Spleen (tissue), 11 donors: ENCODE results near the gene PDE8B. TPM values are rescaled to one million over a fixed set of nuclear protein-coding genes. Genes with fewer than 3 reads are reported as not detected.
"Not testable (repeated sequence)": the region's sequence is repeated elsewhere in the genome, so short reads cannot be mapped to it uniquely, and the experiment has no call there.

Source experiments
- DNase-seq: peaks from one replicate; pipeline ENCODE4 v3.0.0-alpha.2; 2020
- H3K27ac ChIP-seq, 8 donors: fragments of 200-600 bp; sonication (generic) in 7 of 8; 1 replicate in 4 of 8; 2 replicates in 4 of 8; pipeline versions ENCODE4 v1.5.0 to v1.8.0; 2016 to 2021; ENCODE audit warnings: inconsistent platforms in 4 of 8, mild to moderate bottlenecking in 4 of 8, moderate library complexity in 1 of 8
- H3K27me3 ChIP-seq, 7 donors: fragments of 200-600 bp; sonication (generic) in 6 of 7; replicated peaks in 1 of 7; 1 replicate in 4 of 7; 2 replicates in 3 of 7; pipeline versions ENCODE4 v1.5.0 to v1.8.0; 2016 to 2021; ENCODE audit warnings: inconsistent platforms in 3 of 7, mild to moderate bottlenecking in 1 of 7
- H3K36me3 ChIP-seq, 6 donors: fragments of 200-600 bp; sonication (generic) in 5 of 6; 1 replicate in 4 of 6; 2 replicates in 2 of 6; pipeline versions ENCODE4 v1.5.0 to v1.8.0; 2016 to 2021; ENCODE audit warnings: inconsistent platforms in 2 of 6
- H3K4me1 ChIP-seq, 6 donors: fragments of 200-600 bp; sonication (generic) in 5 of 6; 1 replicate in 3 of 6; 2 replicates in 3 of 6; pipeline versions ENCODE4 v1.5.0 to v1.8.0; 2016 to 2021; ENCODE audit warnings: inconsistent platforms in 3 of 6
- H3K4me3 ChIP-seq, 8 donors: fragments of 200-600 bp; sonication (generic) in 7 of 8; 1 replicate in 4 of 8; 2 replicates in 4 of 8; pipeline versions ENCODE4 v1.5.0 to v1.8.0; 2016 to 2021; ENCODE audit warnings: inconsistent platforms in 4 of 8, mild to moderate bottlenecking in 4 of 8, moderate library complexity in 2 of 8
- H3K9me3 ChIP-seq, 8 donors: fragments of 200-600 bp; sonication (generic) in 7 of 8; 1 replicate in 4 of 8; 2 replicates in 4 of 8; pipeline versions ENCODE4 v1.5.0 to v1.8.0; 2016 to 2021; ENCODE audit warnings: inconsistent platforms in 4 of 8
- POLR2A ChIP-seq, 3 donors: fragments of 450-650 bp; IDR thresholded peaks; one replicate each; pipeline ENCODE4 v1.5.1; 2017; ENCODE audit warnings: antibody characterized with exemption in 3 of 3, mild to moderate bottlenecking in 1 of 3
- POLR2AphosphoS5 ChIP-seq, 3 donors: sonication (generic); formaldehyde crosslinking; IDR thresholded peaks; one replicate each; pipeline ENCODE4 v1.5.1; 2017; ENCODE audit warnings: antibody characterized with exemption in 3 of 3
- WGBS, 5 donors: extraction: QIAGEN DNeasy Blood & Tissue Kit in 3 of 5; methylation state at CpG; one replicate each; pipeline versions ENCODE4 v1.1.5 to v1.1.7; 2013 to 2018; 5-methylcytosine and 5-hydroxymethylcytosine counted together
- intact Hi-C: fragments of 100-400 bp; cut with DNase I; formaldehyde crosslinking; loops from one replicate; pipeline ENCODE4 v1.15.0; 2023; ENCODE audit warnings: low total_unique reads
- polyA plus RNA-seq, 3 donors: library from polyadenylated mRNA; stranded (reverse); fragments of 200-250 nt; gene quantifications; one replicate each; pipeline ENCODE4 v1.2.1, GENCODE V29; 2013
- total RNA-seq, 7 donors: library from RNA; depleted of rRNA in 3 of 7; stranded (reverse); fragments of >200 nt in 3 of 7; fragmentation: NEBNext Ultra II Directional in 4 of 7; extraction: Animal tissue kit (Norgen Biotek cat#: 25700) in 4 of 7; gene quantifications; one replicate each; pipeline versions ENCODE4 v1.1.0 to v1.2.1, GENCODE V29; 2016 to 2021
- TF ChIP-seq, protein P1 (sequence below), 11 experiments: fragments of 200-600 bp in 7 of 11; fragments of 450-650 bp in 4 of 11; sonication (generic) in 4 of 11; IDR thresholded peaks in 8 of 11; conservative IDR thresholded peaks in 3 of 11; 1 replicate in 7 of 11; 2 replicates in 4 of 11; pipeline versions ENCODE4 v1.4.0 to v1.8.0; 2016 to 2021; ENCODE audit warnings: antibody characterized with exemption in 11 of 11, inconsistent platforms in 4 of 11, mild to moderate bottlenecking in 1 of 11
- donor health status: healthy with polysubstance abuse.
- donor health status: DM: no; HTN: no; CAD: no; lungs with moderate emphysema.
- donor health status: DM: no; HTN: no; CAD: no.
- donor health status: Bipolar disorder and iron deficiency.
- donor health status: healthy.
- donor health status: DM: no; HTN: no; CAD: no.
- donor health status: DM: yes; HTN: yes; CAD: no.

The PDE8B gene
- total and polyA plus RNA-seq, 10 donors, result 0.18 to 1.9 (median 0.85) TPM

DNA sequence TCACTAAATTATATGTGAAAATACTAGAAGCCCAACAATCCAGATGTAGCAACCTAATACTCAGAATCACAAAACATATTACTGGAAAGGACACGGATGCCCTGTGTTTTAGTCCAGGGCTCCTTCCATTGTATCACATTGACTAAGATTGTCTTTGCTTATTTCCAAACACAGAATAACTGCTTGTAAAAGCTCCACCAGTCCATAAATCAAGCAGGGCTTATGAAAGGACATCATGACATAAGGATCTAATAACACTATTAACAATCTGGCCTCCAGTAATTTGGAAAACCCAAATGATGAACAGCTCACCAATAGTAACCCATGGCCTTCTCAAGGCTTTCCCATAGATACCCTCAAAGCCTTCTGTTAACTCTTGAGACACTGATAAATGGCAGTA is 241.9 kb downstream of the PDE8B start:
- Histone ChIP-seq H3K4me3 (no peak overlapping the region), H3K36me3 (peaks cover 0 to 87% (median 21%) of the 10 kb centered on the region in 6 donors), H3K4me1 (no peaks in the 10 kb centered on the region), H3K9me3 (peaks cover 0 to 11% (median 5%) of the 10 kb centered on the region in 8 donors), H3K27ac (no peak overlapping the region), H3K27me3 (no peaks in the 10 kb centered on the region)
- WGBS, 5 donors, result 96 to 100% (median 100%) methylated on average over 1 of the region's 1 CpG
- intact Hi-C loops, result no loop called here
- no peak for TF ChIP-seq POLR2A (IDR thresholded peaks at IDR 0.05)
- no peak for DNase-seq

DNA sequence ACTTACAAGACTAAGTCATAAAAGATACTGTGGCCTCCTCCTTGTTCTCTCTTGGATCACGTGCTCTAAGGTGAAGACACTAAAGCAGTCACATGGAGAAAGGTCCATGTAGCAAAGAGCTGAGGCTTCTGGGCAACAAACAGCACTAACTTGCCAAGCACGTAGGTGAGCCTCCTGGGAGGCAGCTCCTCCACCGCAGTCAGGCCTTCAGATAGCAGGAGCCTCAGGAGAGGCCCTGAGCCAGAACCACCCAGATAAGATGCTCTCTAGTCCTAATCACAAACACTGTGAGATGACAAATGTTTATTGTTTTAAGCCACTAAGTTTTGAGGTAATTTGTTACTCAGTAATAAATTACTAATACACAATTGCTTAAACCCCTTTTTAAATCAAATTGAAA is 243.6 kb downstream of the PDE8B start:
- no peak overlapping the region for H3K4me3 ChIP-seq
- no peak for DNase-seq
- intact Hi-C loops, result no loop called here
- 91 to 99% (median 96%) methylated on average over 3 of the region's 3 CpGs for WGBS, 5 donors
- H3K36me3 ChIP-seq, result peaks cover 0 to 70% (median 7%) of the 10 kb centered on the region in 6 donors
- H3K27ac ChIP-seq, result no peak overlapping the region
- no peak for TF ChIP-seq POLR2A (IDR thresholded peaks at IDR 0.05)
- no peak for TF ChIP-seq POLR2AphosphoS5 (IDR thresholded peaks at IDR 0.05)
- TF ChIP-seq, protein P1, sequence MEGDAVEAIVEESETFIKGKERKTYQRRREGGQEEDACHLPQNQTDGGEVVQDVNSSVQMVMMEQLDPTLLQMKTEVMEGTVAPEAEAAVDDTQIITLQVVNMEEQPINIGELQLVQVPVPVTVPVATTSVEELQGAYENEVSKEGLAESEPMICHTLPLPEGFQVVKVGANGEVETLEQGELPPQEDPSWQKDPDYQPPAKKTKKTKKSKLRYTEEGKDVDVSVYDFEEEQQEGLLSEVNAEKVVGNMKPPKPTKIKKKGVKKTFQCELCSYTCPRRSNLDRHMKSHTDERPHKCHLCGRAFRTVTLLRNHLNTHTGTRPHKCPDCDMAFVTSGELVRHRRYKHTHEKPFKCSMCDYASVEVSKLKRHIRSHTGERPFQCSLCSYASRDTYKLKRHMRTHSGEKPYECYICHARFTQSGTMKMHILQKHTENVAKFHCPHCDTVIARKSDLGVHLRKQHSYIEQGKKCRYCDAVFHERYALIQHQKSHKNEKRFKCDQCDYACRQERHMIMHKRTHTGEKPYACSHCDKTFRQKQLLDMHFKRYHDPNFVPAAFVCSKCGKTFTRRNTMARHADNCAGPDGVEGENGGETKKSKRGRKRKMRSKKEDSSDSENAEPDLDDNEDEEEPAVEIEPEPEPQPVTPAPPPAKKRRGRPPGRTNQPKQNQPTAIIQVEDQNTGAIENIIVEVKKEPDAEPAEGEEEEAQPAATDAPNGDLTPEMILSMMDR (IDR thresholded peaks at IDR 0.05 in 8 of 11, conservative IDR thresholded peaks at IDR 0.05 in 3 of 11), result no peak
- H3K4me1 ChIP-seq, result no peaks in the 10 kb centered on the region
- no peaks in the 10 kb centered on the region for H3K9me3 ChIP-seq
- H3K27me3 ChIP-seq, result no peaks in the 10 kb centered on the region

DNA sequence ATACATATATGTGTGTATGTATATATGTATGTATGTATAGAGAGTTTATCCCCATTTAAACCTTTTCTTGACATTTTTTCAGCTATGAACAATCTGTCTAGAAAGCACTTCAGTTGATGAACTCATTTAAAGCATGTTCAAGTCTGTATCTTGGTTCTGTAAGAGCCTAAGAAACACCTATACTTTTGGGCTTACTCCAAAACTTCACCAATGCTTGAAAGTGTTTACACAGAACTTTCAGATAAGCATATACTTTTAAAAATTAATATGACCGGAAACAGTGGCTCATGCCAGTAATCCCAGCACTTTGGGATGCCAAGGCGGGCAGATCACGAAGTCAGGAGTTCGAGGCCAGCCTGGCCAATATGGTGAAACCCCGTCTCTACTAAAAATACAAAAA is 250.8 kb downstream of the PDE8B start:
- DNase-seq, result no peak

DNA sequence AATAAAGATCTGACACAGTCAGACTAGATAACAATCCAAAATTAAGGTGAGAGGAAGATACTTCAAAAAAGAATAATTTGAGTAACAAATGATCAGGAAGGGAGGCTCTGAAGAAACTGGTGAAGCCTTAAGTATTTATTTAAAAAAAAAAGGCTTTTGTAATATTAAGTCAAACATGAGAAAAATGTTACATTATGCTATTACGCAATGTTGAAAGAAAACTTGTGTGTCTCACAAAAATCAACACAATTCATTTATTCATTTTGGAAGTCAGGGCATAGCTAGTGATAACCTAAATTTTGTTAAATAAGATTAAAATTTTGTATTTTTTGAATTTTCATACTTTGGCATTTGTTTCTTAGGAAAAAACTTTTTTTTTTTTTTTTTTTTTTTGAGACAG is 253.4 kb downstream of the PDE8B start:
- no peak for DNase-seq
- peaks cover 0 to 16% (median 3%) of the 10 kb centered on the region in 6 donors for H3K4me1 ChIP-seq
- no peak overlapping the region for H3K4me3 ChIP-seq
- H3K9me3 ChIP-seq, result peaks cover 0 to 4% (median 1%) of the 10 kb centered on the region in 8 donors
- no peaks in the 10 kb centered on the region for H3K27me3 ChIP-seq
- 93 to 96% (median 96%) methylated on average over 1 of the region's 1 CpG for WGBS, 5 donors
- TF ChIP-seq, protein P1 (IDR thresholded peaks at IDR 0.05 in 8 of 11, conservative IDR thresholded peaks at IDR 0.05 in 3 of 11), result no peak
- no peak for TF ChIP-seq POLR2AphosphoS5 (IDR thresholded peaks at IDR 0.05)
- no peak for TF ChIP-seq POLR2A (IDR thresholded peaks at IDR 0.05)
- no peak overlapping the region for H3K27ac ChIP-seq
- peaks cover 0 to 34% (median 7%) of the 10 kb centered on the region in 6 donors for H3K36me3 ChIP-seq
- intact Hi-C loops, result no loop called here

More for the DNA sequence above, 250.8 kb downstream of the PDE8B start:
- no peaks in the 10 kb centered on the region for H3K27me3 ChIP-seq
- no peak overlapping the region for H3K4me3 ChIP-seq
- H3K9me3 ChIP-seq, result no peaks in the 10 kb centered on the region
- H3K27ac ChIP-seq, result no peak overlapping the region
- H3K36me3 ChIP-seq, result peaks cover 0 to 36% (median 7%) of the 10 kb centered on the region in 6 donors
- H3K4me1 ChIP-seq, result peaks cover 0 to 16% (median 3%) of the 10 kb centered on the region in 6 donors
- WGBS, 5 donors, result 95 to 99% (median 99%) methylated on average over 5 of the region's 5 CpGs
- TF ChIP-seq POLR2A (IDR thresholded peaks at IDR 0.05) (no peak), POLR2AphosphoS5 (IDR thresholded peaks at IDR 0.05) (no peak)
- TF ChIP-seq, protein P1 (IDR thresholded peaks at IDR 0.05 in 8 of 11, conservative IDR thresholded peaks at IDR 0.05 in 3 of 11), result no peak
- intact Hi-C loops, result no loop called here

DNA sequence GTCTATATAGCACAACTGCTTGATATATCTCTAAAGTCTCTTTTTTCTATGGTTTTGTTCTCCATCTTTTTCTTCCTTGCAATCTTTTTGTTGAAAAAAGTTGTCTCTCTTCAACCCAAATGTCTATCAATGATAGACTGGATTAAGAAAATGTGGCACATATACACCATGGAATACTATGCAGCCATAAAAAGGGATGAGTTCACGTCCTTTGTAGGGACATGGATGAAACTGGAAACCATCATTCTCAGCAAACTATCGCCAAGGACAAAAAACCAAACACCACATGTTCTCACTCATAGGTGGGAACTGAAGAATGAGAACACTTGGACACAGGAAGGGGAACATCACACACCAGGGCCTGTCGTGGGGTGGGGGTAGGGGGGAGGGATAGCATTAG is 258.4 kb downstream of the PDE8B start:
- H3K27me3 ChIP-seq, intact Hi-C loops, H3K4me3 ChIP-seq, H3K27ac ChIP-seq, H3K36me3 ChIP-seq, DNase-seq: not testable (repeated sequence)
- Histone ChIP-seq H3K9me3 (peaks cover 0 to 12% (median 5%) of the 10 kb centered on the region in 8 donors), H3K4me1 (peaks cover 0 to 16% (median 3%) of the 10 kb centered on the region in 6 donors)
- WGBS, 5 donors, result 93 to 99% (median 95%) methylated on average over 3 of the region's 3 CpGs

DNA sequence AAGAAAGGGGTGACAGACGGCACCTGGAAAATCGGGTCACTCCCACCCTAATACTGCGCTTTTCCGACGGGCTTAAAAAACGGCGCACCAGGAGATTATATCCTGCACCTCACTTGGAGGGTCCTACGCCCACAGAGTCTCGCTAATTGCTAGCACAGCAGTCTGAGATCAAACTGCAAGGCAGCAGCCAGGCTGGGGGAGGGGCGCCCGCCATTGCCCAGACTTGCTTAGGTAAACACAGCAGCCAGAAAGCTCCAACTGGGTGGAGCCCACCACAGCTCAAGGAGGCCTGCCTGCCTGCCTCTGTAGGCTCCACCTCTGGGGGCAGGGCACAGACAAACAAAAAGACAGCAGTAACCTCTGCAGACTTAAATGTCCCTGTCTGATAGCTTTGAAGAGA is 264.6 kb downstream of the PDE8B start:
- intact Hi-C loops, H3K4me3 ChIP-seq, H3K9me3 ChIP-seq, DNase-seq, H3K4me1 ChIP-seq, H3K27ac ChIP-seq, H3K27me3 ChIP-seq: not testable (repeated sequence)
- 97 to 100% (median 99%) methylated on average over 10 to 11 of the region's 11 CpGs for WGBS, 5 donors
- H3K36me3 ChIP-seq, result peaks cover 0 to 13% (median 0%) of the 10 kb centered on the region in 6 donors
